ENCODE results near the gene NPY1R.

Gene NPY1R

DNA sequence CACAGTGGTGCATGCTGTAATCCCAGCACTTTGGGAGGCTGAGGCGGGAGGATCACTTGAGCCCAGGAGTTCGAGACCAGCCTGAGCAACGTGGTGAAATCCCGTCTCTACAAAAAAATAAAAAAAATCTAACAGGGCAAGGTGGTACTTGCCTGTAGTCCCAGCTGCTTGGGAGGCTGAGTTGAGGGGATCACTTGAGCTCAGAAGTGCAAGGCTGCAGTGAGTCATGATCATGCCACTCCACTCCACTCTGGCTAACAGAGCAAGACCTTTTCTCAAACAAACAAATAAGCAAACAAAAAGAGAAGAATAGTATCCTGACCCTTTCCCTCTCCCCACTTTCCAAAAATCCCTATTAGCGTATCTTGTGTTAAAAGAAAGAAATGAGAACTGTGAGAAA is 52.7 kb downstream of the NPY1R start:
- DNase-seq (ENCODE audit: low spot score), result no peak

DNA sequence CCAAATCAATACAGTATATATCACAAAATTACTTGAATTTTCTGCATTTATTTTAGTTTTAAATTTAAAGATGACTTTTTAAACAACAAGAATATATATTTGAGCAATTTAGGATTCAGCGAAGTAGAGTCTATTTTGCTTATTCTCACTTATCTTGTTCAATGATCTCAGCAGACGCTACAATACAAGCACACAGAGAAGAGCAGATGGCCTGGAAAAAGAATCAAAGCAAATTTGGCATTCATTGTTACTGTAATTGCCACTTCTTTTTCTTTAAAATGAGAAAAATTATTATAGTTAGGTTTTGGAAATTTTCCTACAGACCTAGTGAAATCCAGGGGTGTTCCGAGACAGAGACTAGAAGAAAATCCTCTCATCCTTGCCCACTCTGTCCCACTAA is 57.5 kb downstream of the NPY1R start:
- DNase-seq (ENCODE audit: low spot score), result no peak

All from activated CD4-positive, alpha-beta T cell treated with anti-CD3 and anti-CD28 coated beads, Interleukin-2, Interleukin-4, amounts not matched to agents 100 ng/mL and 50 ng/mL, durations not matched to agents 16 hours and 8 hours (primary cell).